AG04449 (cell line): ENCODE measurements around the gene CTSW.
"Not testable (repeated sequence)": the region's sequence is repeated elsewhere in the genome, so short reads cannot be mapped to it uniquely, and the experiment has no call there.

Source experiments
- CTCF ChIA-PET: fragments of 350-600 bp; formaldehyde crosslinking; extraction: SDS; loops from one replicate; lab custom pipeline; 2021; ENCODE audit warnings: antibody characterized with exemption; lab: Yijun Ruan, JAX
- POLR2A ChIA-PET: fragments of 400-600, 350-600 bp; formaldehyde crosslinking; extraction: SDS; loops from one replicate; lab custom pipeline; 2020; ENCODE audit warnings: antibody characterized with exemption, inconsistent platforms; lab: Yijun Ruan, JAX
- DNase-seq: peaks from one replicate; pipeline ENCODE4 v3.0.0-alpha.2; 2010; ENCODE audit warnings: low read depth, low spot score
- H3K4me3 ChIP-seq: 2 replicates; pipeline ENCODE4 v1.5.1; 2011; ENCODE audit warnings: low read depth, mild to moderate bottlenecking, control low read depth, low read length
- CTCF ChIP-seq: IDR thresholded peaks from one replicate; pipeline ENCODE4 v1.5.1; 2011; ENCODE audit warnings: mild to moderate bottlenecking, moderate library complexity, low read length, control low read depth, inconsistent platforms; ENCODE audit not compliant: insufficient read depth; ENCODE audit errors: missing control alignments

Gene CTSW

GRCh38 chr11:65891219-65892136 is 11.8 kb downstream of the CTSW start:
- CTCF ChIA-PET: interaction anchor here (0.9 to 33.3 kb wide), 7 partner anchors 9 to 88 kb away, joined by 3 to 1090 read pairs (median 20); partner anchors contain the start of genes C11orf68, CTSW, EFEMP2 and FOSL1
- DNase-seq: no peak
- H3K4me3 ChIP-seq: peak overlapping the region; percentile 73
- TF ChIP-seq CTCF: peak; percentile 37
- POLR2A ChIA-PET: interaction anchor here (0.7 to 8.7 kb wide), 13 partner anchors 8 to 233 kb away, joined by 3 to 136 read pairs (median 5); partner anchors contain the start of genes C11orf68, CFL1, DRAP1 and FOSL1

- CTCF ChIA-PET: interaction anchor here (2.5 to 33.3 kb wide), 5 partner anchors 7 to 87 kb away, joined by 7 to 1090 read pairs (median 17); partner anchors contain the start of genes FOSL1, MUS81 and SART1
- POLR2A ChIA-PET: interaction anchor here (1.7 to 8.7 kb wide), 6 partner anchors 8 to 90 kb away, joined by 6 to 136 read pairs (median 48); partner anchors contain the start of genes C11orf68, CFL1, DRAP1 and FOSL1
- DNase-seq: not testable (repeated sequence)
- peak overlapping the region; percentile 73 for H3K4me3 ChIP-seq
Measured at GRCh38 chr11:65892137-65892540, 12.5 kb downstream of the CTSW start.

- ChIA-PET POLR2A (interaction anchor here (5.4 to 8.7 kb wide), 3 partner anchors 7 to 25 kb away, joined by 29 to 136 read pairs (median 127); partner anchors contain the start of genes C11orf68, DRAP1 and FOSL1), CTCF (interaction anchor here (1.4 to 33.3 kb wide), 6 partner anchors 8 to 86 kb away, joined by 3 to 1090 read pairs (median 14); partner anchors contain the start of genes FOSL1, MUS81 and SART1)
- H3K4me3 ChIP-seq: peak overlapping the region; percentile 73
- TF ChIP-seq CTCF: no peak
- DNase-seq: no peak
Measured at GRCh38 chr11:65892661-65893317, 13.2 kb downstream of the CTSW start.

GRCh38 chr11:65894034-65894591 is 14.5 kb downstream of the CTSW start:
- no peak for DNase-seq
- peak overlapping the region; percentile 8; the same call in 1 of the 2 replicates for H3K4me3 ChIP-seq
- TF ChIP-seq CTCF: no peak
- ChIA-PET CTCF (interaction anchor here (1.2 to 33.3 kb wide), 6 partner anchors 9 to 85 kb away, joined by 3 to 1090 read pairs (median 10); partner anchors contain the start of genes FOSL1 and SART1), POLR2A (interaction anchor here (0.9 to 8.7 kb wide), 3 partner anchors 6 to 23 kb away, joined by 3 to 136 read pairs (median 127); partner anchors contain the start of genes C11orf68, DRAP1 and FOSL1)

GRCh38 chr11:65895482-65895981 is 15.9 kb downstream of the CTSW start:
- CTCF ChIA-PET: interaction anchor here (0.9 to 33.3 kb wide), 7 partner anchors 5 to 150 kb away, joined by 3 to 1090 read pairs (median 5); partner anchors contain the start of genes CCDC85B, FIBP, FOSL1 and SART1
- POLR2A ChIA-PET: interaction anchor here (0.7 to 3.9 kb wide), 2 partner anchors 16 to 19 kb away, joined by 3 to 37 read pairs; no protein-coding TSS in a partner anchor
- H3K4me3 ChIP-seq: no peak overlapping the region
- no peak for DNase-seq
- TF ChIP-seq CTCF: no peak
